ENCODE data around the gene STX8. TPM values are rescaled to one million over a fixed set of nuclear protein-coding genes. Genes with fewer than 3 reads are reported as not detected.

Gene STX8
- total RNA-seq, 1 experiment from 2014 or later, result 50.3 TPM

DNA sequence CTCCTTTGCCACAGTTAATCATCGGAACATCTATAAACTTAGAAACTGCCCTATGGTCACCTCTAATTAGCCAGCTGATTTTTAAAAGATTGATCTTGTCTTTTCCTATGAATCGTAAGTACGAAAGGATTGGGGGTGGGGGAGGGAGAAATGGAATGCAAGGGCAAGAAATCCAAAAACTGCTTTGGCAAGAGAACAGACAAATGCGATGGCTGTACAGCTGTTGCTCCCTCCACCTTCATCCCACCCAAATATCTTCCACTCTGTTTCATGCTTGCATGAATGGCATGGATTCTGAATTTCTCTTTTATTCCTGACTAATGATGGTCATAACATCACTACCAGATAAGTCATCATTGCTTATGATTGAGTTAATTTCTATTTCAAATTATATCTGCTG lies 165.7 kb downstream of the STX8 start:
- no peak overlapping the region for H3K27ac ChIP-seq (ENCODE audit: low read length)
- no peaks in the 10 kb centered on the region for H3K9me3 ChIP-seq (ENCODE audit: control insufficient read depth, insufficient read depth, low read depth, low read length)
- intact Hi-C loops (cut with micrococcal nuclease; ENCODE audit: unreplicated experiment), result loop anchor here (10.0 kb wide), 1 partner anchor 115 kb away; no protein-coding TSS in a partner anchor
- CTCF ChIA-PET, result no interaction called here
- H3K4me1 ChIP-seq (ENCODE audit: control insufficient read depth, insufficient read depth, low read length), result no peaks in the 10 kb centered on the region
- no peaks in the 10 kb centered on the region for H3K36me3 ChIP-seq (ENCODE audit: control insufficient read depth, insufficient read depth, low read length)
- POLR2A ChIA-PET, result no interaction called here
- ATAC-seq, result no peak
- DNase-seq (ENCODE audit: low read depth, low spot score), result no peak
- H3K4me3 ChIP-seq (ENCODE audit: low read depth in 2 of 2, low read length in 2 of 2), result no peak overlapping the region
- in situ Hi-C loops (cut with HindIII; ENCODE audit: low pct_unique_long_range_greater_than_20kb, low sequenced_read_pairs), result no loop called here
- TF ChIP-seq, protein P1, sequence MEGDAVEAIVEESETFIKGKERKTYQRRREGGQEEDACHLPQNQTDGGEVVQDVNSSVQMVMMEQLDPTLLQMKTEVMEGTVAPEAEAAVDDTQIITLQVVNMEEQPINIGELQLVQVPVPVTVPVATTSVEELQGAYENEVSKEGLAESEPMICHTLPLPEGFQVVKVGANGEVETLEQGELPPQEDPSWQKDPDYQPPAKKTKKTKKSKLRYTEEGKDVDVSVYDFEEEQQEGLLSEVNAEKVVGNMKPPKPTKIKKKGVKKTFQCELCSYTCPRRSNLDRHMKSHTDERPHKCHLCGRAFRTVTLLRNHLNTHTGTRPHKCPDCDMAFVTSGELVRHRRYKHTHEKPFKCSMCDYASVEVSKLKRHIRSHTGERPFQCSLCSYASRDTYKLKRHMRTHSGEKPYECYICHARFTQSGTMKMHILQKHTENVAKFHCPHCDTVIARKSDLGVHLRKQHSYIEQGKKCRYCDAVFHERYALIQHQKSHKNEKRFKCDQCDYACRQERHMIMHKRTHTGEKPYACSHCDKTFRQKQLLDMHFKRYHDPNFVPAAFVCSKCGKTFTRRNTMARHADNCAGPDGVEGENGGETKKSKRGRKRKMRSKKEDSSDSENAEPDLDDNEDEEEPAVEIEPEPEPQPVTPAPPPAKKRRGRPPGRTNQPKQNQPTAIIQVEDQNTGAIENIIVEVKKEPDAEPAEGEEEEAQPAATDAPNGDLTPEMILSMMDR (IDR thresholded peaks at IDR 0.05), result no peak
- TF ChIP-seq POLR2AphosphoS5 (IDR thresholded peaks at IDR 0.05; ENCODE audit: low read depth, low read length) (no peak), TCF7L2 (IDR thresholded peaks at IDR 0.05; ENCODE audit: low read depth, low read length) (no peak), SIN3A (IDR thresholded peaks at IDR 0.05; ENCODE audit: borderline replicate concordance, insufficient read depth, low read depth, low read length) (no peak)
- TF ChIP-seq, protein P2, sequence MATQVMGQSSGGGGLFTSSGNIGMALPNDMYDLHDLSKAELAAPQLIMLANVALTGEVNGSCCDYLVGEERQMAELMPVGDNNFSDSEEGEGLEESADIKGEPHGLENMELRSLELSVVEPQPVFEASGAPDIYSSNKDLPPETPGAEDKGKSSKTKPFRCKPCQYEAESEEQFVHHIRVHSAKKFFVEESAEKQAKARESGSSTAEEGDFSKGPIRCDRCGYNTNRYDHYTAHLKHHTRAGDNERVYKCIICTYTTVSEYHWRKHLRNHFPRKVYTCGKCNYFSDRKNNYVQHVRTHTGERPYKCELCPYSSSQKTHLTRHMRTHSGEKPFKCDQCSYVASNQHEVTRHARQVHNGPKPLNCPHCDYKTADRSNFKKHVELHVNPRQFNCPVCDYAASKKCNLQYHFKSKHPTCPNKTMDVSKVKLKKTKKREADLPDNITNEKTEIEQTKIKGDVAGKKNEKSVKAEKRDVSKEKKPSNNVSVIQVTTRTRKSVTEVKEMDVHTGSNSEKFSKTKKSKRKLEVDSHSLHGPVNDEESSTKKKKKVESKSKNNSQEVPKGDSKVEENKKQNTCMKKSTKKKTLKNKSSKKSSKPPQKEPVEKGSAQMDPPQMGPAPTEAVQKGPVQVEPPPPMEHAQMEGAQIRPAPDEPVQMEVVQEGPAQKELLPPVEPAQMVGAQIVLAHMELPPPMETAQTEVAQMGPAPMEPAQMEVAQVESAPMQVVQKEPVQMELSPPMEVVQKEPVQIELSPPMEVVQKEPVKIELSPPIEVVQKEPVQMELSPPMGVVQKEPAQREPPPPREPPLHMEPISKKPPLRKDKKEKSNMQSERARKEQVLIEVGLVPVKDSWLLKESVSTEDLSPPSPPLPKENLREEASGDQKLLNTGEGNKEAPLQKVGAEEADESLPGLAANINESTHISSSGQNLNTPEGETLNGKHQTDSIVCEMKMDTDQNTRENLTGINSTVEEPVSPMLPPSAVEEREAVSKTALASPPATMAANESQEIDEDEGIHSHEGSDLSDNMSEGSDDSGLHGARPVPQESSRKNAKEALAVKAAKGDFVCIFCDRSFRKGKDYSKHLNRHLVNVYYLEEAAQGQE (IDR thresholded peaks at IDR 0.05; ENCODE audit: insufficient read depth in 1 of 2, low read depth in 2 of 2, low read length in 1 of 2), result no peak
- no peaks in the 10 kb centered on the region for H3K27me3 ChIP-seq (ENCODE audit: control insufficient read depth, insufficient read depth, low read length)
- no TSS peak for BruUV-seq (replicated peaks)

DNA sequence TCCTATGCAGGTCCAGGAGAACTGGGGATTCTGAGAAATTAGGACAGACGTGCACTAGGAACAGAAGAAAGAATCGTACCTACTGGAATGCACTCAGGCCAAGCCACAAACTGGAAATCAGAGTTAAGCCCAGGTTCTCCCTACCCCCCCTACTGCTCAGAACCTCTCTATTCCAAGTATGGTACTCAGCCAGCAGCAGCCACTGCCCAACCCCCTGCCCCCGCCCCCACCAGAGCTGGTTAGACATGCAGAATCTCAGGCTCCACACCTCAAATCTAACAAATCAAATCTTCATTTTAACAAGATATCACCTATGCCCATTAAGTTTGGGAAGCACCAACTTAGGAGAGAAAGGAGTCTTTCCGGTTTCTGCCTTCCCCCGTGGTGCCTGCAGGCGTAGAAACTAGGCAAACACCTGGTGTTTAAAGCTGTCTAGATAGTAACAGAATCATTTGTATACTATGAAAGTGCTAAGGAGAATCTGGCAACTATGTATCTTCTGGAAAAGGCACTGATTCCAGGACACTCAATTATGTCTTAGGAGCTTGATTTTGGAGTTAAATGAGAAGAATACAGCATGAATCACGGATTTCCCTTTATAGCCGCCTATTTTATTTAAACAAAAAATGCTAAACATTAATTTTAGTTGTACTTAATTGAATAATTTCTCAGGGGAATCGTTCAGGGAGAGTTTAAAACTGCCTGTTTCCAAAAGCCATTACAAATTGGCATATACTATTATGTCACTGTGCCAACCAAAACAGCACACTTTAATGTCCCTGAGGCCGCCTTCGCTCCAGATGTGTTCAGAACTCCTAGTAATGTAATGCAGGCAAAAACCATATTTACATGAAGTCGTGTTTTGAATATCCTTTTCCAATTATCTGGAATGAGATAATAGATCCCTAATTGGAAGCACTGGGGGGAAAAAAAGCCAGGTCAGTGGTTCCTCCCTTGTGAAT lies 166.5 kb downstream of the STX8 start:
- no peak overlapping the region for H3K4me3 ChIP-seq (ENCODE audit: low read depth in 2 of 2, low read length in 2 of 2)
- no peak for ATAC-seq
- in situ Hi-C loops (cut with HindIII; ENCODE audit: low pct_unique_long_range_greater_than_20kb, low sequenced_read_pairs), result no loop called here
- POLR2A ChIA-PET, result no interaction called here
- H3K9me3 ChIP-seq (ENCODE audit: control insufficient read depth, insufficient read depth, low read depth, low read length), result no peaks in the 10 kb centered on the region
- DNase-seq (ENCODE audit: low read depth, low spot score), result no peak
- H3K27ac ChIP-seq (ENCODE audit: low read length), result no peak overlapping the region
- no peaks in the 10 kb centered on the region for H3K27me3 ChIP-seq (ENCODE audit: control insufficient read depth, insufficient read depth, low read length)
- intact Hi-C loops (cut with micrococcal nuclease; ENCODE audit: unreplicated experiment), result loop anchor here (10.0 kb wide), 1 partner anchor 116 kb away; no protein-coding TSS in a partner anchor
- BruUV-seq (replicated peaks), result no TSS peak
- TF ChIP-seq POLR2AphosphoS5 (IDR thresholded peaks at IDR 0.05; ENCODE audit: low read depth, low read length) (no peak), SIN3A (IDR thresholded peaks at IDR 0.05; ENCODE audit: borderline replicate concordance, insufficient read depth, low read depth, low read length) (no peak), TCF7L2 (IDR thresholded peaks at IDR 0.05; ENCODE audit: low read depth, low read length) (no peak)
- TF ChIP-seq, protein P2 (IDR thresholded peaks at IDR 0.05; ENCODE audit: insufficient read depth in 1 of 2, low read depth in 2 of 2, low read length in 1 of 2), result no peak
- TF ChIP-seq, protein P1 (IDR thresholded peaks at IDR 0.05), result no peak
- no peaks in the 10 kb centered on the region for H3K4me1 ChIP-seq (ENCODE audit: control insufficient read depth, insufficient read depth, low read length)
- CTCF ChIA-PET, result interaction anchor here (0.6 to 0.7 kb wide), 2 partner anchors 27 to 146 kb away, joined by 5 to 9 read pairs; no protein-coding TSS in a partner anchor
- no peaks in the 10 kb centered on the region for H3K36me3 ChIP-seq (ENCODE audit: control insufficient read depth, insufficient read depth, low read length)
